HEK293T (cell line): ENCODE results near the gene TJP3.

ENCODE experiments used
- ARNT ChIP-seq: fragments of 450-650 bp; IDR thresholded peaks from 2 replicates; pipeline ENCODE4 v1.6.1; 2017; ENCODE audit warnings: mild to moderate bottlenecking
- BHLHE40 ChIP-seq: fragments of 450-650 bp; IDR thresholded peaks from 2 replicates; pipeline ENCODE4 v1.6.1; 2016; ENCODE audit warnings: mild to moderate bottlenecking, moderate library complexity, borderline replicate concordance
- FOXA1 ChIP-seq: fragments of 450-650 bp; IDR thresholded peaks from 2 replicates; pipeline ENCODE4 v1.6.1; 2016; ENCODE audit warnings: mild to moderate bottlenecking
- FOXK2 ChIP-seq: fragments of 450-650 bp; IDR thresholded peaks from 2 replicates; pipeline ENCODE4 v1.6.1; 2016; ENCODE audit warnings: mild to moderate bottlenecking
- FOXM1 ChIP-seq: fragments of 450-650 bp; IDR thresholded peaks from 2 replicates; pipeline ENCODE4 v1.6.1; 2017; ENCODE audit warnings: mild to moderate bottlenecking, borderline replicate concordance
- HDGF ChIP-seq: fragments of 450-650 bp; IDR thresholded peaks from 2 replicates; pipeline ENCODE4 v1.6.1; 2017; ENCODE audit warnings: antibody characterized with exemption, borderline replicate concordance
- NFRKB ChIP-seq: fragments of 450-650 bp; IDR thresholded peaks from 2 replicates; pipeline ENCODE4 v1.6.1; 2016; ENCODE audit warnings: mild to moderate bottlenecking, moderate library complexity
- SP1 ChIP-seq: fragments of 450-650 bp; IDR thresholded peaks from 2 replicates; pipeline ENCODE4 v1.6.1; 2017
- SUZ12 ChIP-seq: fragments of 450-650 bp; IDR thresholded peaks from 2 replicates; pipeline ENCODE4 v1.6.1; 2016; ENCODE audit warnings: mild to moderate bottlenecking
- TARDBP ChIP-seq: fragments of 450-650 bp; IDR thresholded peaks from 2 replicates; pipeline ENCODE4 v1.6.1; 2016
- ZNF384 ChIP-seq: fragments of 450-650 bp; IDR thresholded peaks from 2 replicates; pipeline ENCODE4 v1.6.1; 2016
- TF ChIP-seq, protein P1 (sequence below): fragments of 450-650 bp; IDR thresholded peaks from 2 replicates; pipeline ENCODE4 v1.6.1; 2016

DNA sequence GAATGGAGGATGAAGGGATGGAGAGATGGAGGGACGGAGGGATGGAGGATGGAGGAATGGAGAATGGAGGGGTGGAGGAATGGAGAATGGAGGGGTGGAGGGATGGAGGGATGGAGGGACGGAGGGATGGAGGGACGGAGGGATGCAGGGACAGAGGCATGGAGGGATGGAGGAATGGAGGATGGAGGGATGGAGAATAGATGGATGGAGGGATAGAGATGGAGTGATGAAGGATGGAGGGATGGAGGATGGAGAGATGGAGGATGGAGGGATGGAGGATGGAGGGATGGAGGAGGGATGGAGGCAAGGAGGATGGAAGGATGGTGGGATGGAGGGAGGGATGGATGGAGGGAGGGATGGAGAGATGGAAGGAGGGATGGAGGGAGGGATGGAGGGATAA lies 30.0 kb upstream of the TJP3 start:
- TF ChIP-seq BHLHE40 (no peak), FOXK2 (no peak), FOXA1 (no peak), FOXM1 (no peak), TARDBP (no peak), SUZ12 (no peak), ZNF384 (no peak), HDGF (no peak), NFRKB (no peak), SP1 (no peak), ARNT (no peak)
- TF ChIP-seq, protein P1, sequence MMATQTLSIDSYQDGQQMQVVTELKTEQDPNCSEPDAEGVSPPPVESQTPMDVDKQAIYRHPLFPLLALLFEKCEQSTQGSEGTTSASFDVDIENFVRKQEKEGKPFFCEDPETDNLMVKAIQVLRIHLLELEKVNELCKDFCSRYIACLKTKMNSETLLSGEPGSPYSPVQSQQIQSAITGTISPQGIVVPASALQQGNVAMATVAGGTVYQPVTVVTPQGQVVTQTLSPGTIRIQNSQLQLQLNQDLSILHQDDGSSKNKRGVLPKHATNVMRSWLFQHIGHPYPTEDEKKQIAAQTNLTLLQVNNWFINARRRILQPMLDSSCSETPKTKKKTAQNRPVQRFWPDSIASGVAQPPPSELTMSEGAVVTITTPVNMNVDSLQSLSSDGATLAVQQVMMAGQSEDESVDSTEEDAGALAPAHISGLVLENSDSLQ = no peak
